ENCODE measurements around the gene CNTNAP2. TPM values are rescaled to one million over a fixed set of nuclear protein-coding genes. Genes with fewer than 3 reads are reported as not detected.

CNTNAP2 gene
- total and polyA plus RNA-seq, 2 of the 8 experiments (the other 6 are each of a cell fraction or from before 2014, with no cell fraction given), result 27.9 to 71.0 TPM

GRCh38 chr7:148118371-148118770, 2001.8 kb downstream of the CNTNAP2 start:
- no peak for DNase-seq (ENCODE audit: low read depth in 1 of 2, low spot score in 2 of 2)
- no peak overlapping the region for H3K4ac ChIP-seq (replicated peaks; ENCODE audit: insufficient read length, low read depth, low read length)
- H3K9me3 ChIP-seq (ENCODE audit: insufficient read depth in 2 of 2, low read depth in 1 of 2, low read length in 1 of 2), result no peaks in the 10 kb centered on the region
- no peak overlapping the region for H3K14ac ChIP-seq (ENCODE audit: insufficient read length)
- H2BK20ac ChIP-seq (ENCODE audit: low read length), result no peak overlapping the region
- no peak overlapping the region for H2BK12ac ChIP-seq (ENCODE audit: low read depth, low read length)
- H3K23ac ChIP-seq (ENCODE audit: insufficient read length), result no peak overlapping the region
- H3K79me1 ChIP-seq (ENCODE audit: low read depth, low read length), result no peaks in the 10 kb centered on the region
- ChIA-PET CTCF (ENCODE audit: partially characterized antibody) (interaction anchor here (0.6 kb wide), 1 partner anchor 26 kb away, joined by 3 read pairs; no protein-coding TSS in a partner anchor), POLR2A (ENCODE audit: partially characterized antibody) (interaction anchor here (0.5 kb wide), 1 partner anchor 1714 kb away, joined by 3 read pairs; no protein-coding TSS in a partner anchor)
- 89% methylated on average over 5 of the region's 5 CpGs; no CpG with 5 or more reads in 1 of the 2 experiments for WGBS, 2 experiments (ENCODE audit: extremely low coverage in 1 of 2, insufficient coverage in 1 of 2, insufficient read length in 1 of 2, insufficient replicate concordance in 2 of 2, low coverage in 1 of 2, low lambda C conversion rate in 2 of 2, missing lambda C conversion rate in 1 of 2)
- H3K9ac ChIP-seq (replicated peaks in 1 of 4; ENCODE audit: extremely low read depth in 1 of 4, low read depth in 3 of 4, low read length in 3 of 4), result no peak overlapping the region
- no peaks in the 10 kb centered on the region for H3K79me2 ChIP-seq (ENCODE audit: control insufficient read depth in 1 of 2, insufficient read depth in 2 of 2, low read length in 2 of 2)
- H2BK120ac ChIP-seq (replicated peaks; ENCODE audit: low read depth, low read length), result no peak overlapping the region
- peaks cover 0 to 5% (median 0%) of the 10 kb centered on the region in 4 experiments; a peak in 2 of 7 replicates for H3K4me1 ChIP-seq (replicated peaks in 1 of 4; ENCODE audit: control insufficient read depth in 3 of 4, insufficient read depth in 4 of 4, low read length in 3 of 4)
- no peak overlapping the region for H4K5ac ChIP-seq (ENCODE audit: insufficient read length, low read depth, low read length)
- H3K27me3 ChIP-seq (replicated peaks in 1 of 4; ENCODE audit: control insufficient read depth in 3 of 4, extremely low read depth in 1 of 4, insufficient read depth in 3 of 4, low read length in 3 of 4), result no peaks in the 10 kb centered on the region
- no peak for FAIRE-seq
- no peaks in the 10 kb centered on the region for H3K36me3 ChIP-seq (ENCODE audit: control insufficient read depth in 2 of 4, insufficient read depth in 4 of 4, low read length in 3 of 4)
- no peak overlapping the region for H2AK5ac ChIP-seq (ENCODE audit: low read depth, low read length)
- no peak overlapping the region for H3K4me2 ChIP-seq (ENCODE audit: insufficient read depth in 1 of 2, low read depth in 2 of 2, low read length in 2 of 2)
- H2AFZ ChIP-seq (ENCODE audit: low read length), result 0 out of 2 replicates have a peak overlapping the region, but pooled peaks have one; percentile 66
- H3K23me2 ChIP-seq (ENCODE audit: low read depth, low read length), result no peaks in the 10 kb centered on the region
- no peaks in the 10 kb centered on the region for H4K20me1 ChIP-seq (replicated peaks in 1 of 2; ENCODE audit: control insufficient read depth in 1 of 2, insufficient read depth in 2 of 2, low read length in 2 of 2)
- no peak overlapping the region for H3K18ac ChIP-seq (ENCODE audit: extremely low read depth, low read length)
- no peak overlapping the region for H3K27ac ChIP-seq (ENCODE audit: low read depth, low read length)
- no peak overlapping the region for H3K56ac ChIP-seq (replicated peaks; ENCODE audit: insufficient read length, low read depth, low read length)
- H2BK15ac ChIP-seq (ENCODE audit: low read length), result no peak overlapping the region
- H2BK5ac ChIP-seq (ENCODE audit: low read depth, low read length), result no peak overlapping the region
- H4K8ac ChIP-seq (ENCODE audit: extremely low read depth, insufficient read depth, low read length), result no peak overlapping the region
- no peak overlapping the region for H3K4me3 ChIP-seq (ENCODE audit: extremely low read depth in 1 of 4, insufficient read depth in 2 of 4, low read depth in 3 of 4, low read length in 4 of 4)
- no peak overlapping the region for H4K91ac ChIP-seq (replicated peaks; ENCODE audit: insufficient read length, low read length)
- TF ChIP-seq SP2 (IDR thresholded peaks at IDR 0.05; ENCODE audit: low read length) (no peak), ZNF274 (IDR thresholded peaks at IDR 0.05; ENCODE audit: borderline replicate concordance, extremely low read depth, low read length) (no peak), CTBP2 (IDR thresholded peaks at IDR 0.05; ENCODE audit: borderline replicate concordance, insufficient read depth, insufficient read length, low read length) (no peak), RAD21 (IDR thresholded peaks at IDR 0.05 in 1 of 2, conservative IDR thresholded peaks at IDR 0.05 in 1 of 2; ENCODE audit: low read depth in 2 of 2, low read length in 2 of 2) (no peak), EGR1 (IDR thresholded peaks at IDR 0.05; ENCODE audit: borderline replicate concordance, low read depth, low read length) (no peak), TCF12 (IDR thresholded peaks at IDR 0.05; ENCODE audit: low read depth, low read length) (no peak), YY1 (IDR thresholded peaks at IDR 0.05; ENCODE audit: low read depth, low read length) (no peak), SUZ12 (IDR thresholded peaks at IDR 0.05; ENCODE audit: low read length) (no peak), BRCA1 (IDR thresholded peaks at IDR 0.05; ENCODE audit: low read depth, low read length) (no peak), RBBP5 (IDR thresholded peaks at IDR 0.05; ENCODE audit: borderline replicate concordance, low read depth, low read length) (no peak), ATF2 (IDR thresholded peaks at IDR 0.05; ENCODE audit: low read length) (no peak), SRF (IDR thresholded peaks at IDR 0.05; ENCODE audit: low read depth, low read length) (no peak), SIX5 (IDR thresholded peaks at IDR 0.05; ENCODE audit: low read depth, low read length) (no peak)
